HG03520 (cell line): ENCODE results near the gene SLC15A3.
A peak's percentile ranks its signal among the peaks of the same experiment; 100 is the strongest.

ENCODE experiments used
- ATAC-seq: cut with Tn5 transposase; IDR thresholded peaks from one replicate; pipeline ENCODE4 v1.9.1; 2021; ENCODE audit warnings: mild to moderate bottlenecking, moderate library complexity; ENCODE audit not compliant: unreplicated experiment

Gene SLC15A3

GRCh38 chr11:60951904-60952741 lies at the start of gene SLC15A3:
Gene SLC15A3, minus strand, starts transcription at chr11:60952176. Its CDS starts 625 bp downstream, at chr11:60951551.
- peak; percentile 60 for ATAC-seq

- ATAC-seq, result no peak
Measured at GRCh38 chr11:61000426-61000825, 48.5 kb upstream of the SLC15A3 start.

DNA sequence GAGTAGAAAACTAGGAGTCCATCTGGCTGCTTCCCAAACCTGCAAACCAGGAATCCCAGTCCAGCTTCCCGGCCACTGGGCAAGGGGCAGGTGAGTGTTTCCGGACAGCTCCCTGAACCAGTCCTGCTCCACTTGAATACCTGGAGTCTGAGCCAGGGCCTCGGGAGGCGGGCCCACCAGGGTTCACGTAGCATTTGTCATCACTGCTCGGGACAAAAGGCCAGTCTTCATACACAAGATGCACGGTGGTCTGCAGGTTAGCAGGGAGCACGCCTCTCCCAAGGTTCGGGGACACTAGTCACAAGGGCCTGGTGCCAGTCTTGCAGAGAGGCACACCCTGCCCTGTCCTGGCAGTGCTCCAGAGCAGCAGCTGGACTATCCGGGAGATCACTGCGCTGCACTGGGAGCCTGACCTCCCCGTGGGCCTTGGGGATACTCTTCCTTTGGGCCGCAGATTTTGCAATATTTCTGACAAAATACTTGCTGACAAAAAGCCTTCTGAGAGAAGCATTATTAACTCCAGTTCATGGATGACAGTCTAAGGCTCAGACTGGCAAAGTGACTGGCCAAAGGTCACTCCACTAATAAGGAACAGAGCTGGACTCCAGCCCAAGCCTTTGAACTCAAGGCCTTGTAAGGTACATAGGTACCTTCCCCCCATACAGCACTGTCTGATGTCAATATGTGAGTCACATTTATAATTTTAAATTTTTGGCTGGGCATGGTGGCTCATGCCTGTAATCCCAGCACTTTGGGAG lies 44.6 kb upstream of the SLC15A3 start:
- no peak for ATAC-seq

DNA sequence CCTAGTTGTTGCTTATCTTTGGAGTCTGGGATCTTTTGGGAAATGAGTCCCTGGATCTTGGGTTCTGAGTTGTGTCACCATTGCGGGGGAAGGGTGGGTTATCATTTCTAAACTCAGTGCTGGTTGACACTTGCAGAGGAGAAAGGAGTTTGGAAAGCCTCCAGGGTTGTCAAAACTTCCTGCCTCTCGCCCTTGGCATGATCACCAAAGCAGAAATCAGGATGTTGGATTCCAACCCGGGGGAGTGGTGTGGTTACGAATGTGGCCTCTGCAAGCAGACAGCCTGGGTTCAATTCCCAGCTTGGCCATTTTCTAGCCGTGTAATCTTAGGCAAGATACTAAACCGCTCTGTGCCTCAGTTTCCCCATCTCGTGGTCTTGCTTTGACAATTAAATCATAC lies 43.8 kb upstream of the SLC15A3 start:
- no peak for ATAC-seq

GRCh38 chr11:60994541-60995080 lies 42.6 kb upstream of the SLC15A3 start:
- ATAC-seq, result no peak

- no peak for ATAC-seq
Measured at GRCh38 chr11:60993615-60994014, 41.6 kb upstream of the SLC15A3 start.

DNA sequence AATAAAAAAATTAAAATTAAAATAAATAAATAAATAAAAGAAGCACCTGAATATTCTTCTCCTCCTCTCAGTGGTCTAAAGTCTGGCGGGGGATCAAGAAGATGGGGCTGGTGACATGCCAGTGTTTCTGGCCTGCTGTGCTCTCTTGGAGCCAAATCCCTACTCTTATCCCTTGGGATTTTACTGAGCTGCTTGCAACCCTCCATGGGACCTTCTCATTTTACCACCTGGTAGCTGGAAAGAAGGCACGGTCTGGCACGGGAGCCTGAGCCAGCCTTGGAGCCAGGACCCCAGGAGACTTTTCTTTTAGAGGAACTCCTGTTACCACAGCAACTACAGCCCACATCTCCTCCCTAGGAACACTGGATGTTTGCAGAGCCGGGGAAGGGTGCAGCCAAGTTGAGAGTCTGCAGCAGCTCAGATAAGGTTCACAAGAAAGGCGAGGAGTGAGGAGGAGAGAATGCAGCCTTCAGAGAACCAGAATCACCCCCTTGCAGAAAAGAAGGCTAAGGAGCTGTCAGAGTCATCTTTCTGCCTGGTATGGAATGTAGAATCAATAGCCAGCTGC lies 41.0 kb upstream of the SLC15A3 start:
- no peak for ATAC-seq

DNA sequence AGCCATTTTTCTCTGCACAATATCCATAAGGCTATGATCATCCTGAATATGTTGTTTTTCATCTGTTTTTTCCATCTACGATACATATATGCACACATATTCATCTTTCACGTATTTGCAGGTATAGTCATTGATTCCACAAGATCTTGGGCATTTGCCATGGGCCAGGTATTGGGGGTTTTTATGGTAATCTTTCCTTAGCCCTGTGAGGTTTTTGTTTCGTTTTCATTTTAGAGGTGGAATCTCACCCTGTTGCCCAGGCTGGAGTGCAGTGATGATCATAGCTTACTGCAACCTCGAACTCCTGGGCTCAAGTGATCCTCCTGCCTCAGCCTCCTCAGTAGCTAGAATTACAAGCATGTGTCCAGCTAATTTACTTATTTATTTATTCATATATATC lies 39.5 kb upstream of the SLC15A3 start:
- ATAC-seq, result no peak

- ATAC-seq, result no peak
Measured at GRCh38 chr11:60989093-60989650, 37.2 kb upstream of the SLC15A3 start.

- ATAC-seq, result no peak
Measured at GRCh38 chr11:60988658-60989057, 36.7 kb upstream of the SLC15A3 start.

DNA sequence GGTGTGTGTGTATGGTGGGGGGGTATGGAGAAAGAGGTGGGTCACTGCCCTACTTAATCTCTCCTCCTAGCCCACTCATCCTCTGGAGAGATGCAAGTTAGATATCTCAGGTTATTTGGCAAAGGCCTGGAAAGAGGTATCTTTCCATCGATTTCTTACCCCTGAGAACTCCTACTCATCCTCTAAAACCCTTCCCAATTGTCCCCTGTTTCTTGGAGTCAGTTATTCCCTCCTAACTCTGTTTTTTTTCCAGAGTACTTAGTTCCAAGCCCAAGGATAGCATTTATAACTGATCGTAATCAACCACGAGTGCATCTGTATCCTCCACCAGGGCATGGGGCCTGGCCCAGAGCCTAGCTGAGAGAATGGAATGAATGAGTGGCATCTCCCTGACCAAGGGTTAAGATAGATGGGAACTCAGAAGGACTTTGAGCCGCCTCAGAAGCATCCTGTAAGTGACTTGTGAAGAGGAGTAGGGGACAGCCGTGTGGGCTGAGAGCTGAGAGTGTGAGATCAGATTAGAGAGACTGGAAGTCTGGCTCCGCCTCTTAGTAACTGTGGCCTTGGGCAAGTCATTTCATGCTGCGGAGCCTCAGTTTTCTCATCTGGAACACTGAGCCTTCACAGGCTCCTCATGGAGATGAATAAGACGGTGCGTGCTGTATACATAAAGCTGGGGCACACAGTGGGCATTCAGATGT lies 35.8 kb upstream of the SLC15A3 start:
- ATAC-seq, result no peak

DNA sequence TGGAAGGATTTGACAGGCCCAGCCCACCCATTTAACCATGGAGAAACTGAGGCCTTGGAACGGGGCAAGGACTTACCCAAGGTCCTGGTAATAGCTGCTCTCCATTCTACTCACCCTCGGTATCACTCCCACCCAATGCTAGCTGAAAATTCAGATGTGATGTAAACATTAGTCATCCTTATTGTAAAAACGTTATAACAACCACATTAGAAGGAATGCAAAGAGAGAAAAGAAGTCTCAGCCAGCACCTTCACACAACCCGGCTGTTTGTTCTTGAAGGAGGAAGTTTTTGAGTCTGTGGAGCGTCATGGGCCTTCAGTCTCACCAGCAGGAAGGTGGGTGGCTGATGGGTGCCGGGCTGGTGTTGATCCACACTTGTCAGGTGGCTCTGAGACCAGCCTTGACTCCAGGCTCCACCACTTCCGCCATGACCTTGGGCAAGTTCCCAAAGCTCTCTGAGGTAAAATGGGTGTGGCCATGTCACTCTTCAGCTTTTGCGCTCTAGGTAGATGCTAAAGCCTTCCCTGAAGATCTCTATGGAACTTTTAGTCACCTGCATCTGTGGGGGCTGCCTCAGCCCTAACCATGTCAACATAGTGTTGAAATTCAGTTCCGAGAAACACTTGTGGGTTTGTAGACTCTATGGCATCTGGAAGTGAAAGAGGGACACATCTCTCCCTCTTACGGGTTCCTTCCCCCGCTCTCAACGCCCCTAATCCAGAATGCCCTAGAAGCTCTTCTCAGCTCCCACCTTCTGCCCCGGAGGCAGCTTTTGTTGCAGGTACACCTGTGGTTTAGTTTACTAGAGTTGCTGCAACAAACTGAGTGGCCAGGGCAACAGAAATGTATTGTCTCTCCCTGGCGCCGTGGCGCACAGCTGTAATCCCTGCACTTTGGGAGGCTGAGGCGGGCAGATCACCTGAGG lies 34.3 kb upstream of the SLC15A3 start:
- ATAC-seq, result no peak

GRCh38 chr11:60985501-60985900 lies 33.5 kb upstream of the SLC15A3 start:
- ATAC-seq, result no peak

DNA sequence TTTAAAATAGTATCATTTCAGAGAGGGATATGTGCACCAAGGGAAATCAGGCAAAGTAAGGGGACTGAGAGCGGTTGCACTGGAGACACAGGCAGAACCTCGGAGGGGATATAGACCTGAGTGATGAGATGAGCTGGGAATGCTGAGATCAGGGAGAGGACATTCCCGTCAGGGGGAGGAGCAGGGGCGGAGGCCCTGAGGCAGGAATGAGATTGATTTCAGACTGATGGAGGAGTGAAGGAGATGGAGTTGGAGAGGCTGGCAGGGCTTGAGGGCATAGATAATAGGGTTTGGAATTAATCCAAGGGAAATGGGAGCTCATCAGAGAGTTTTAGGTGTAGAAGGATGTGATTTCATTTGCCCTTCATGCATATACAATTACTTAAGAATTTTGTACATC lies 32.7 kb upstream of the SLC15A3 start:
- ATAC-seq, result no peak

- no peak for ATAC-seq
Measured at GRCh38 chr11:60984149-60984548, 32.2 kb upstream of the SLC15A3 start.

- ATAC-seq, result no peak
Measured at GRCh38 chr11:60982184-60982583, 30.2 kb upstream of the SLC15A3 start.

DNA sequence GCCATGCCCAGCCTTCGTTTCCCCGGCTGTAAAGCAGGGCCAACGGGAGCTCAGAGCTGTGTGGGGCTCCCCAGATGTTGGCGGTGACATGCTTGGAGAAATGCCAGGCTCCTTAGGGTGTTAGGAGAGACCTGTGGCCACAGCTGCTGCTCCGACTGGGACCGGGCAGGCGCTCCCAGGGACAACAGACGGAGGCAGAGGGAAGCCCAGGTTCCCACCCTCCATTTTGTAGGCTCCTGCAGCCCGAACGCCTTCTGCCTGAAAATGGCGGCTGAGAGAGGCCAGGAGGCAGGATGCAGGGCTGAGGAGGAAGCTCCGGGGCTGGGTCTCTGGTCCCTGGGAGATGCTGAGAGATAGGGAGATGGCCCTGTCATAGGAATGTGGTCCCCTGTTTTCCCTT lies 29.5 kb upstream of the SLC15A3 start:
- no peak for ATAC-seq

GRCh38 chr11:60978546-60979380 lies 26.8 kb upstream of the SLC15A3 start:
- ATAC-seq, result no peak

DNA sequence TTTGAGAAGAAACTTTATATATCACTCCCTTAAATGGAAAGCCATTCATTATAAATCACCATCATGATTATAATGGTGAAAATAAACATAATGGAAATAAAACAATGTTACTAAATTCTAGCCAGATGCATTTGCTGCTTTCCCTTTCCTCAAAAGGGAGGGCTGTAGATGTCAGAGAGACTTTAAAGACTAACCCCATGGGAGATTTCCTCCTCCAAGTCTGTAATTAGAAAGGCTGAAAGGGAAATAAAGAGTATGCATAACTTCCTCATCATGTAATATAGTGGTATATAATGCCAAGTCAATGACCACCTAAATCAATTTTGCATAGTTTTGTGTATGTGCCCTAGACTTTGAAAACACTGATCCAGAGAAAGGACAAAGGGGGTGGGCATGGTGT lies 25.9 kb upstream of the SLC15A3 start:
- no peak for ATAC-seq
